ENCODE results near the gene HLTF.
"Not testable (repeated sequence)": the region's sequence is repeated elsewhere in the genome, so short reads cannot be mapped to it uniquely, and the experiment has no call there.

Gene HLTF

DNA sequence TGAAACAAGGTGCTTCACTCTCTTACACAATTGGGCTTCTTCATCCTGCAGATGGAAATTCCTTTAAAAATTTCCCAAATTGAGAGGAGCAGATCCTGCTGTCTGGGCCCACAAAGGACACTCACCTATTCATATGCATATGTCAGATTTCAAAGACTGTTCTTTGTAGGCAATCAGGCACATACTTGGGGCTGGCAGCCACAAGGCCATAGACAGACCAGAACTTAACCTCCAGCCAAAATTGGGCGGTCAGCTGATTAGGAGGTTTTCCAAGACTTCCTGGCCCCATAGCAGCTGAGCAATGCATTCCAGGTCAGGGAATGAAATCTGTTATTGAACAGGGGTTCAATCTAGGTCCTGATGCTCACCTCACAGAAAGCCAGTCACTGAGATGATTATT lies 28.1 kb upstream of the HLTF start:
- no peaks in the 10 kb centered on the region for H3K36me3 Mint-ChIP-seq (ENCODE audit: low read depth)
- H3K27ac Mint-ChIP-seq: no peak overlapping the region

GRCh38 chr3:149104484-149104883 lies 18.2 kb upstream of the HLTF start:
- H3K27me3 Mint-ChIP-seq (ENCODE audit: low read depth, poor library complexity): peaks cover 2% of the 10 kb centered on the region
- H3K36me3 Mint-ChIP-seq (ENCODE audit: low read depth): no peaks in the 10 kb centered on the region
- H3K27ac Mint-ChIP-seq: no peak overlapping the region
- H3K9me3 Mint-ChIP-seq: peaks cover 36% of the 10 kb centered on the region
- no peaks in the 10 kb centered on the region for H3K4me1 Mint-ChIP-seq
- DNase-seq: no peak
- TF ChIP-seq, protein P1, sequence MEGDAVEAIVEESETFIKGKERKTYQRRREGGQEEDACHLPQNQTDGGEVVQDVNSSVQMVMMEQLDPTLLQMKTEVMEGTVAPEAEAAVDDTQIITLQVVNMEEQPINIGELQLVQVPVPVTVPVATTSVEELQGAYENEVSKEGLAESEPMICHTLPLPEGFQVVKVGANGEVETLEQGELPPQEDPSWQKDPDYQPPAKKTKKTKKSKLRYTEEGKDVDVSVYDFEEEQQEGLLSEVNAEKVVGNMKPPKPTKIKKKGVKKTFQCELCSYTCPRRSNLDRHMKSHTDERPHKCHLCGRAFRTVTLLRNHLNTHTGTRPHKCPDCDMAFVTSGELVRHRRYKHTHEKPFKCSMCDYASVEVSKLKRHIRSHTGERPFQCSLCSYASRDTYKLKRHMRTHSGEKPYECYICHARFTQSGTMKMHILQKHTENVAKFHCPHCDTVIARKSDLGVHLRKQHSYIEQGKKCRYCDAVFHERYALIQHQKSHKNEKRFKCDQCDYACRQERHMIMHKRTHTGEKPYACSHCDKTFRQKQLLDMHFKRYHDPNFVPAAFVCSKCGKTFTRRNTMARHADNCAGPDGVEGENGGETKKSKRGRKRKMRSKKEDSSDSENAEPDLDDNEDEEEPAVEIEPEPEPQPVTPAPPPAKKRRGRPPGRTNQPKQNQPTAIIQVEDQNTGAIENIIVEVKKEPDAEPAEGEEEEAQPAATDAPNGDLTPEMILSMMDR (IDR thresholded peaks at IDR 0.05): no peak
- no peak overlapping the region for H3K4me3 Mint-ChIP-seq

More for the DNA sequence above, 28.1 kb upstream of the HLTF start:
- Mint-ChIP-seq H3K9me3 (peaks cover 10% of the 10 kb centered on the region), H3K27me3 (ENCODE audit: low read depth, poor library complexity) (no peaks in the 10 kb centered on the region), H3K4me1 (no peaks in the 10 kb centered on the region), H3K4me3 (no peak overlapping the region)
- no peak for DNase-seq
- TF ChIP-seq, protein P1 (IDR thresholded peaks at IDR 0.05): no peak

DNA sequence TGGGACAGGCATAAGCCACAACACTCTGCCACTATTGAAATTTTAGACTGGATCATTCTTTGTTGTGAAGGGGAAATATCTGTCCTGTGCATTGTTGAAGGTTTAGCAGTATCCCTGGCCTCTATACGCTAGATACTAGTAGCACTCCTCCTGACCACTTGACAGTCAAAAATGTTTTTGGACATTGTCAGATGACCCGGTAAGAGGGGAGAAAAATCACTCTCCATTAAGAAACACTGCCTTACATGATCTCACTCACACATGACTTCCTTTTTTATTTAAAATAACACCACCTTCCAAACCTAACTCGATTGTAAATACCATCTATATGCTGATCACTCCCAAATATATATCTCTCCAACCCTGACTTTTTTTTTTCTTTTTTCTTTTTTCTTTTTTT lies 15.3 kb upstream of the HLTF start:
- DNase-seq: no peak
- Mint-ChIP-seq H3K4me1 (no peaks in the 10 kb centered on the region), H3K4me3 (no peak overlapping the region), H3K27ac (no peak overlapping the region), H3K36me3 (ENCODE audit: low read depth) (no peaks in the 10 kb centered on the region), H3K27me3 (ENCODE audit: low read depth, poor library complexity) (peaks cover 2% of the 10 kb centered on the region), H3K9me3 (peaks cover 32% of the 10 kb centered on the region)
- TF ChIP-seq, protein P1 (IDR thresholded peaks at IDR 0.05): no peak

GRCh38 chr3:149101154-149101553 lies 14.8 kb upstream of the HLTF start:
- Mint-ChIP-seq H3K4me1 (no peaks in the 10 kb centered on the region), H3K9me3 (peaks cover 27% of the 10 kb centered on the region), H3K4me3 (no peak overlapping the region), H3K36me3 (ENCODE audit: low read depth) (no peaks in the 10 kb centered on the region), H3K27me3 (ENCODE audit: low read depth, poor library complexity) (peaks cover 2% of the 10 kb centered on the region), H3K27ac (no peak overlapping the region)
- no peak for DNase-seq
- TF ChIP-seq, protein P1 (IDR thresholded peaks at IDR 0.05): no peak

DNA sequence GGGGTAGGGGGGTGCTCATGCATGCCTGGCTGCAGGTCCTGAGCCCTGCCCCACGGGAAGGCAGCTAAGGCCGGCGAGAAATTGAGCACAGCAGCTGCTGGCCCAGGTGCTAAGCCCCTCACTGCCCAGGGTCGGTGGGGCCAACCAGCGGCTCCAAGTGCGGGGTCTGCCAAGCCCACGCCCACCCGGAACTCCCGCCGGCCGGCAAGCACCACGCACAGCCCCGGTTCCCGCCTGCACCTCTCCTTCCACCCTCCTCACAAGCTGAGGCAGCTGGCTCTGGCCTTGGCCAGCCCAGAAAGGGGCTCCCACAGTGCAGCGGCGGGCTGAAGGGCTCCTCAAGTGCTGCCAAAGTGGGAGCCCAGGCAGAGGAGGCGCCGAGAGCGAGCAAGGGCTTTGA lies 11.7 kb upstream of the HLTF start:
- H3K4me1 Mint-ChIP-seq; DNase-seq; H3K36me3 Mint-ChIP-seq (ENCODE audit: low read depth); H3K4me3 Mint-ChIP-seq; H3K27me3 Mint-ChIP-seq (ENCODE audit: low read depth, poor library complexity); H3K27ac Mint-ChIP-seq; H3K9me3 Mint-ChIP-seq: not testable (repeated sequence)

DNA sequence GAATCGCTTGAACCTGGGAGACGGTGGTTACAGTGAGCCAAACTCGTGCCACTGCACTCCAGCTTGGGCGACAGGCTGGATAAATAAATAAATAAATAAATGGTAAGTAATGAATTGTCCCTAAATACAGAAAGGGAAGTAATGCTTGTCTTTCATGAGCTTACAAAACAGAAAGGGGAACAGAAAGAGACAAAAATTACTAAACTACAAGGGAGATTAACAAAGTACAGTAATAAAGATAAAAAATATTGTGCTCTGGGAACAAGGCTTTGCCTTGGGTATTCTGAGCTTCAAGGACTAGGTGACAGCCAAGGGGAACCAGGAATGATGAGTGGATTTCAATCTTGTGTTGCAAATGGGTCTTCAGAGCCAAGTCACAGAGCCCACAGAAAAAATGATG lies 9.2 kb upstream of the HLTF start:
- Mint-ChIP-seq H3K27ac (no peak overlapping the region), H3K27me3 (ENCODE audit: low read depth, poor library complexity) (no peaks in the 10 kb centered on the region), H3K9me3 (peaks cover 9% of the 10 kb centered on the region), H3K36me3 (ENCODE audit: low read depth) (no peaks in the 10 kb centered on the region), H3K4me3 (no peak overlapping the region), H3K4me1 (no peaks in the 10 kb centered on the region)
- DNase-seq: no peak
- TF ChIP-seq, protein P1 (IDR thresholded peaks at IDR 0.05): no peak

All from nephron progenitor cell (in vitro differentiated cells).